ENCODE measurements around the gene TRIM31.

The TRIM31 gene

GRCh38 chr6:30097902-30098768 lies 14.8 kb downstream of the TRIM31 start:
- no peak overlapping the region for H3K4me3 ChIP-seq (ENCODE audit: low read depth, low read length)
- TF ChIP-seq CTCF (IDR thresholded peaks at IDR 0.05; ENCODE audit: low read depth, low read length), result no peak

- TF ChIP-seq CTCF (IDR thresholded peaks at IDR 0.05; ENCODE audit: low read depth, low read length), result no peak
- no peak overlapping the region for H3K4me3 ChIP-seq (ENCODE audit: low read depth, low read length)
Observed at GRCh38 chr6:30096829-30097228, 16.1 kb downstream of the TRIM31 start.

GRCh38 chr6:30093951-30094661 lies 18.8 kb downstream of the TRIM31 start:
- no peak overlapping the region for H3K4me3 ChIP-seq (ENCODE audit: low read depth, low read length)
- TF ChIP-seq CTCF (IDR thresholded peaks at IDR 0.05; ENCODE audit: low read depth, low read length), result no peak

- TF ChIP-seq CTCF (IDR thresholded peaks at IDR 0.05; ENCODE audit: low read depth, low read length), result no peak
Observed at GRCh38 chr6:30092852-30093543, 19.9 kb downstream of the TRIM31 start.

GRCh38 chr6:30091577-30092381 lies 21.1 kb downstream of the TRIM31 start:
- H3K4me3 ChIP-seq (ENCODE audit: low read depth, low read length), result no peak overlapping the region
- TF ChIP-seq CTCF (IDR thresholded peaks at IDR 0.05; ENCODE audit: low read depth, low read length), result no peak

More at GRCh38 chr6:30092852-30093543, 19.9 kb downstream of the TRIM31 start:
- no peak overlapping the region for H3K4me3 ChIP-seq (ENCODE audit: low read depth, low read length)

GRCh38 chr6:30087876-30088275 lies 25.0 kb downstream of the TRIM31 start:
- no peak for TF ChIP-seq CTCF (IDR thresholded peaks at IDR 0.05; ENCODE audit: low read depth, low read length)
- no peak overlapping the region for H3K4me3 ChIP-seq (ENCODE audit: low read depth, low read length)

Data from WI38 (cell line).